ENCODE results near the gene DNAJC30.

DNA sequence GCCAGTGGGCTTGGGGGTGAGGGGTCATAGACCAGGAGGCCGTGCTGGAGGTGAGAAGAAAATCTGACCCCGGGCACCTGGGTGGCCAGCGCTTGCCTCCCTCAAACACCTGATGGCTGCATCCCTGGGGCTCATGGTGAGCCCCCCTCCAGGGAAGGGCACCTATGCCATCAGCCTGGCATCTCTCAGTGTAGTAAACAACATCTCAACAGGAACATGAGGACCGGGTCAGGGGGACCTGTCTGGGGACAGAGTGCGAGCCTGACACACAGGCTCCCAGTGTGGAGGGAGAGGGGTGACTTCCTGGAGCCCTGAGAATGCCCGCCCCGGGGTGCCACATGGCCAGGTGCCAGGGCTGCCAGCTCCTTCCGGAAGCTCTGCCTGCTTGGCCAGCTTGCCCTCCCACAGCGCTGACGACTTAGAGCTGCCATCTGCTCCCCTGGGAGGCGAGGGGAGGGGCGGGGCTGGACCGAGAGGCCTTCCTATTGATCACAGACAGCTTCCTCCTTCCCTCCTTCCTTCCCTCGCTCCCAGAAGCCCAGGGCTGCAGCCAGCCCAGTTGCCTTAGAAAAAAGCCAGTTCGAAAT, 23.9 kb upstream of the DNAJC30 start:
- no peak for TF ChIP-seq POLR2A (IDR thresholded peaks at IDR 0.05)
- TF ChIP-seq, protein P1, sequence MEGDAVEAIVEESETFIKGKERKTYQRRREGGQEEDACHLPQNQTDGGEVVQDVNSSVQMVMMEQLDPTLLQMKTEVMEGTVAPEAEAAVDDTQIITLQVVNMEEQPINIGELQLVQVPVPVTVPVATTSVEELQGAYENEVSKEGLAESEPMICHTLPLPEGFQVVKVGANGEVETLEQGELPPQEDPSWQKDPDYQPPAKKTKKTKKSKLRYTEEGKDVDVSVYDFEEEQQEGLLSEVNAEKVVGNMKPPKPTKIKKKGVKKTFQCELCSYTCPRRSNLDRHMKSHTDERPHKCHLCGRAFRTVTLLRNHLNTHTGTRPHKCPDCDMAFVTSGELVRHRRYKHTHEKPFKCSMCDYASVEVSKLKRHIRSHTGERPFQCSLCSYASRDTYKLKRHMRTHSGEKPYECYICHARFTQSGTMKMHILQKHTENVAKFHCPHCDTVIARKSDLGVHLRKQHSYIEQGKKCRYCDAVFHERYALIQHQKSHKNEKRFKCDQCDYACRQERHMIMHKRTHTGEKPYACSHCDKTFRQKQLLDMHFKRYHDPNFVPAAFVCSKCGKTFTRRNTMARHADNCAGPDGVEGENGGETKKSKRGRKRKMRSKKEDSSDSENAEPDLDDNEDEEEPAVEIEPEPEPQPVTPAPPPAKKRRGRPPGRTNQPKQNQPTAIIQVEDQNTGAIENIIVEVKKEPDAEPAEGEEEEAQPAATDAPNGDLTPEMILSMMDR (IDR thresholded peaks at IDR 0.05): no peak

All from breast epithelium (tissue), 3 donors.